ENCODE data around the gene TBL2. TPM values are rescaled to one million over a fixed set of nuclear protein-coding genes. Genes with fewer than 3 reads are reported as not detected.
A peak's percentile ranks its signal among the peaks of the same experiment; 100 is the strongest.

Gene TBL2
- total RNA-seq, 1 experiment from 2014 or later, result 62.8 TPM

DNA sequence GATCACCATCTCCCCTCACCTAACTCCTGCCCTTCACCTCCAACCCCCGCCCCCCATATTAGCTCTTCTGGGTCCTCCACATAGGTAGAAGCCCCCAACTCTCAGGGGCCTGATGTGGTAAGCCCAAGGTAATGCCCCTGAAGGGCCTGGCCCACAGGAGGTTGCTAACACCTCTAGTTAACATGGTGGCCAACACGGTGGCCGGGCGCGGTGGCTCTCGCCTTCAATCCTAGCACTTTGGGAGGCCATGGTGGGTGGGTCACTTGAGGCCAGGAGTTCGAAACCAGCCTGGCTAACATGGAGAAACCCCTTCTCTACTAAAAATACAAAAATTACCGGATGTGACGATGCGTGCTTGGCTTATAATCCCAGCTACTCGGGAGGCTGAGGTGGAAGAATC, 46.9 kb upstream of the TBL2 start:
- BruUV-seq (replicated peaks), result no TSS peak

DNA sequence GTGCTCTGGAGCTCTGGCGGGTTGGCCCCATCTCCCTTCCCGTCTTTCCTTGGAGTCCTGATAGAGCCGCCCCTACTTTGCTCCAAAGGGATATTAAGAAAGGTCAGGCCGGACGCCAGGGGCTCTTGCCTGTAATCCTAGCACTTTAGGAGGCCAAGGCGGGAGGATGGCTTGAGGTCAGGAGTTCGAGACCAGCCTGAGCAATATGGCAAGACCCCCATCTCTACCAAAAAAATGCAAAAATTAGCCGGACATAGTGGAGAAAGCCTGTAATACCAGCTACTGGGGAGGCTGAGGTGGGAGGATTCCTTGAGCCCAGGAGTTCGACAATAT, 46.3 kb upstream of the TBL2 start:
- H3K4me1 ChIP-seq (ENCODE audit: insufficient read depth, low read length), result peaks cover 5% of the 10 kb centered on the region; the same call in 1 of the 2 replicates
- intact Hi-C loops (cut with micrococcal nuclease), result loop anchor here (10.0 kb wide), 1 partner anchor 230 kb away; no protein-coding TSS in a partner anchor
- ATAC-seq, result no peak
- no peaks in the 10 kb centered on the region for H3K9me3 ChIP-seq (ENCODE audit: low read length)
- peak overlapping the region; percentile 74; the same call in 1 of the 2 replicates for H3K4me3 ChIP-seq (ENCODE audit: low read length)
- DNase-seq, result no peak
- H3K79me2 ChIP-seq (ENCODE audit: low read length), result no peaks in the 10 kb centered on the region
- peak overlapping the region; percentile 97 for H3K4me2 ChIP-seq (ENCODE audit: low read length)
- no peak overlapping the region for H3K9ac ChIP-seq (ENCODE audit: low read length)
- CTCF ChIA-PET, result interaction anchor here (0.6 kb wide), 1 partner anchor 1910 kb away, joined by 3 read pairs; no protein-coding TSS in a partner anchor
- TF ChIP-seq, protein P1, sequence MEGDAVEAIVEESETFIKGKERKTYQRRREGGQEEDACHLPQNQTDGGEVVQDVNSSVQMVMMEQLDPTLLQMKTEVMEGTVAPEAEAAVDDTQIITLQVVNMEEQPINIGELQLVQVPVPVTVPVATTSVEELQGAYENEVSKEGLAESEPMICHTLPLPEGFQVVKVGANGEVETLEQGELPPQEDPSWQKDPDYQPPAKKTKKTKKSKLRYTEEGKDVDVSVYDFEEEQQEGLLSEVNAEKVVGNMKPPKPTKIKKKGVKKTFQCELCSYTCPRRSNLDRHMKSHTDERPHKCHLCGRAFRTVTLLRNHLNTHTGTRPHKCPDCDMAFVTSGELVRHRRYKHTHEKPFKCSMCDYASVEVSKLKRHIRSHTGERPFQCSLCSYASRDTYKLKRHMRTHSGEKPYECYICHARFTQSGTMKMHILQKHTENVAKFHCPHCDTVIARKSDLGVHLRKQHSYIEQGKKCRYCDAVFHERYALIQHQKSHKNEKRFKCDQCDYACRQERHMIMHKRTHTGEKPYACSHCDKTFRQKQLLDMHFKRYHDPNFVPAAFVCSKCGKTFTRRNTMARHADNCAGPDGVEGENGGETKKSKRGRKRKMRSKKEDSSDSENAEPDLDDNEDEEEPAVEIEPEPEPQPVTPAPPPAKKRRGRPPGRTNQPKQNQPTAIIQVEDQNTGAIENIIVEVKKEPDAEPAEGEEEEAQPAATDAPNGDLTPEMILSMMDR (conservative IDR thresholded peaks at IDR 0.05; ENCODE audit: low read depth, low read length), result no peak
- no peak for TF ChIP-seq EZH2 (IDR thresholded peaks at IDR 0.05; ENCODE audit: low read length, unreplicated experiment)
- TF ChIP-seq EZH2phosphoT487 (IDR thresholded peaks at IDR 0.05; ENCODE audit: borderline replicate concordance, low read length), result no peak
- H3K36me3 ChIP-seq (ENCODE audit: low read depth, low read length), result no peaks in the 10 kb centered on the region
- no peak overlapping the region for H2AFZ ChIP-seq (ENCODE audit: low read length)
- H3K27me3 ChIP-seq (ENCODE audit: low read length), result peaks cover 13% of the 10 kb centered on the region
- H4K20me1 ChIP-seq (ENCODE audit: low read length), result no peaks in the 10 kb centered on the region
- H3K27ac ChIP-seq (ENCODE audit: low read length), result no peak overlapping the region
- POLR2A ChIA-PET (ENCODE audit: unreplicated experiment), result interaction anchor here (0.5 kb wide), 1 partner anchor 114 kb away, joined by 3 read pairs; no protein-coding TSS in a partner anchor
- BruUV-seq (replicated peaks), result no TSS peak
- H3F3A ChIP-seq (ENCODE audit: low read length, unreplicated experiment), result no peaks in the 10 kb centered on the region
- no peaks in the 10 kb centered on the region for H3K9me2 ChIP-seq (replicated peaks; ENCODE audit: low read length)

More for the DNA sequence above, 46.9 kb upstream of the TBL2 start:
- no peaks in the 10 kb centered on the region for H3K9me3 ChIP-seq (ENCODE audit: low read length)
- peaks cover 13% of the 10 kb centered on the region for H3K27me3 ChIP-seq (ENCODE audit: low read length)
- H3K9ac ChIP-seq (ENCODE audit: low read length), result no peak overlapping the region
- no peak overlapping the region for H3K4me3 ChIP-seq (ENCODE audit: low read length)
- peaks cover 5% of the 10 kb centered on the region; the same call in 1 of the 2 replicates for H3K4me1 ChIP-seq (ENCODE audit: insufficient read depth, low read length)
- intact Hi-C loops (cut with micrococcal nuclease), result loop anchor here (10.0 kb wide), 1 partner anchor 230 kb away; no protein-coding TSS in a partner anchor
- no peak overlapping the region for H3K27ac ChIP-seq (ENCODE audit: low read length)
- no peaks in the 10 kb centered on the region for H4K20me1 ChIP-seq (ENCODE audit: low read length)
- no peak for TF ChIP-seq EZH2 (IDR thresholded peaks at IDR 0.05; ENCODE audit: low read length, unreplicated experiment)
- TF ChIP-seq, protein P1 (conservative IDR thresholded peaks at IDR 0.05; ENCODE audit: low read depth, low read length), result no peak
- TF ChIP-seq EZH2phosphoT487 (IDR thresholded peaks at IDR 0.05; ENCODE audit: borderline replicate concordance, low read length), result no peak
- CTCF ChIA-PET, result no interaction called here
- H3F3A ChIP-seq (ENCODE audit: low read length, unreplicated experiment), result no peaks in the 10 kb centered on the region
- POLR2A ChIA-PET (ENCODE audit: unreplicated experiment), result no interaction called here
- H3K79me2 ChIP-seq (ENCODE audit: low read length), result no peaks in the 10 kb centered on the region
- no peaks in the 10 kb centered on the region for H3K9me2 ChIP-seq (replicated peaks; ENCODE audit: low read length)
- no peak overlapping the region for H3K4me2 ChIP-seq (ENCODE audit: low read length)
- ATAC-seq (no peak), DNase-seq (no peak)
- no peak overlapping the region for H2AFZ ChIP-seq (ENCODE audit: low read length)
- no peaks in the 10 kb centered on the region for H3K36me3 ChIP-seq (ENCODE audit: low read depth, low read length)

All from PC-3 (cell line).